ENCODE data around the gene AQP1. TPM values are rescaled to one million over a fixed set of nuclear protein-coding genes. Genes with fewer than 3 reads are reported as not detected.

AQP1 gene
- total and polyA plus RNA-seq, 10 of the 15 experiments (the other 5 are each of a cell fraction or from before 2014, with no cell fraction given): 0.03 to 0.64 TPM; not detected in 8

DNA sequence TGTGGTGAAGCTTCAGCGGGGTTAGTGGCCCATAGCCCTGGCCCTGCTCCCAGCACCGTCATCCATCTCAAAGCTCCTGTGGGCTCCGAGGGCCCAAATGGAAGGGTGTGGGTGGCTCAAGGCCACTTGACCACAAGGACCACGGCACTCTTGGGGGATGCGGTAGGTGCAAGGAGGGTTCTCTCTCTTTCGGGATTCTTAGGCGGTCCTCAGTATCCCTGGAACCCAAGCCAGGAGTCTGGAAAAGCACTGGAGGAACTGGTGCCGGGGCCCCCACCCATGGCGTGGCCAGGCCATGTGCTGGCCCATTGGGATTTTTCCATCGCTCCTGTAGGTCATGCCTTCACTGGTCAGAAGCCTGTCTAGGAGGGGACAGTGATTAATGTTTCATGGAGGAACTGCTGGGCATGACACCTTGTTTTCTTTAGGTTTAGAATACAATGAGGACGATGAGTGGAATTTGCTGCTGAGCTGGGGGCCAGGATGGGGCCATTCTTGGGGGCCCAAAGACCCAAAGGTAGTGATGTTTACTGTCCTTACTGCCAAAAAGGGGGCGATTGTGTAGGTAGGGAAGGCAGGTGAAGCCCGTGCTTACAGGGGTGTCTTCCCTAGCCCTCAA lies 16.7 kb downstream of the AQP1 start (continued):
- no peak for TF ChIP-seq PAX8 (IDR thresholded peaks at IDR 0.05)
- no peak for TF ChIP-seq MYC (IDR thresholded peaks at IDR 0.05; ENCODE audit: insufficient read depth, insufficient read length, insufficient replicate concordance, low read length, severe bottlenecking)

- no peak overlapping the region for H3K9ac ChIP-seq (ENCODE audit: control insufficient read depth, insufficient read depth, low read length)
- POLR2A ChIA-PET: no interaction called here
- no peak overlapping the region for H2AFZ ChIP-seq (ENCODE audit: control insufficient read depth, low read depth, low read length)
- no TSS peak for BruUV-seq (replicated peaks)
- SMC1A ChIA-PET (ENCODE audit: uncharacterized antibody, unreplicated experiment): interaction anchor here (0.6 to 2.6 kb wide), 2 partner anchors 9 to 135 kb away, joined by 4 to 10 read pairs; no protein-coding TSS in a partner anchor
- H3K4me1 ChIP-seq (ENCODE audit: control insufficient read depth, insufficient read depth, low read length): no peaks in the 10 kb centered on the region
- no peaks in the 10 kb centered on the region for H3K79me2 ChIP-seq (ENCODE audit: control insufficient read depth, insufficient read depth, low read length)
- no peak for FAIRE-seq
- CTCF ChIA-PET: interaction anchor here (0.9 to 3.2 kb wide), 3 partner anchors 9 to 192 kb away, joined by 3 to 17 read pairs (median 3); no protein-coding TSS in a partner anchor
- H4K20me1 ChIP-seq (ENCODE audit: control insufficient read depth, insufficient read depth): no peaks in the 10 kb centered on the region
- in situ Hi-C loops (cut with MboI): no loop called here
- DNase-seq (ENCODE audit: low read depth, low spot score): no peak
- no peak for ATAC-seq
- H3K36me3 ChIP-seq (ENCODE audit: control insufficient read depth in 2 of 2, insufficient read depth in 2 of 2, low read length in 1 of 2): no peaks in the 10 kb centered on the region
- RAD21 ChIA-PET (ENCODE audit: unreplicated experiment): no interaction called here
- no peak for TF ChIP-seq ETV6 (conservative IDR thresholded peaks at IDR 0.05 in 1 of 2, IDR thresholded peaks at IDR 0.05 in 1 of 2; ENCODE audit: borderline replicate concordance in 1 of 2, low read depth in 1 of 2)
- H3K4me3 ChIP-seq: no peak overlapping the region
- peaks cover 0 to 6% of the 10 kb centered on the region in 2 experiments; a peak in 3 of 4 replicates for H3K27me3 ChIP-seq (replicated peaks in 1 of 2; ENCODE audit: control insufficient read depth in 2 of 2, insufficient read depth in 2 of 2, low read length in 1 of 2)
- no peaks in the 10 kb centered on the region; the same call in 2 of the 3 replicates for H3K9me3 ChIP-seq (replicated peaks; ENCODE audit: control insufficient read depth, insufficient read depth, low read length)
- no peak overlapping the region for H3K27ac ChIP-seq (ENCODE audit: control insufficient read depth, insufficient read depth)
- no peak overlapping the region for H3K4me2 ChIP-seq (ENCODE audit: control insufficient read depth, insufficient read depth)
- 18% methylated on average over 4 of the region's 4 CpGs for WGBS (ENCODE audit: insufficient coverage, insufficient replicate concordance, low lambda C conversion rate, missing lambda C conversion rate)
- intact Hi-C loops (cut with micrococcal nuclease; ENCODE audit: unreplicated experiment): no loop called here
These were observed 18.0 kb downstream of the AQP1 start for GRCh38 chr7:30929686-30930085.

DNA sequence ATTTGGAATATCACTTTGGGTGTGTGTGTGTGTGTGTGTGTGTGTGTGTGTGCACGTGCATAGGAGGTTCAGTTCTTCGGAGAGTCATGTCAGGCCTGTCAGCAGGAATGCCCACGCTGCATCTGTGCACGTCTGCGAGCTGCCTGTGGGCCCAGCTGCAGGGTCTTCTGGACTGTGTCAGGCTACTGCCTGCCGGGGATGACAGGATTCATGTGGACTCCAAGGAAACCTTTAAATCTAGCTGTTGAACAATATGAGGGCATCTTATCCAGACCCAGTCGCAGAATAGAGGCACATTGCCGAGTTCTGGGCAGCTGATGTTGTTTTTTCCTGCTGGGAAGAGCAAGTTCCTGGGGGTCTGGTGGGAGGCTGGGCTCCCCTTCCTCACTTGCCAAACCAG lies 19.0 kb downstream of the AQP1 start:
- ChIA-PET CTCF (interaction anchor here (0.8 to 3.2 kb wide), 3 partner anchors 8 to 53 kb away, joined by 3 to 17 read pairs (median 4); no protein-coding TSS in a partner anchor), POLR2A (no interaction called here), RAD21 (ENCODE audit: unreplicated experiment) (no interaction called here), SMC1A (ENCODE audit: uncharacterized antibody, unreplicated experiment) (interaction anchor here (0.7 to 2.6 kb wide), 2 partner anchors 8 to 13 kb away, joined by 3 to 10 read pairs; no protein-coding TSS in a partner anchor)
- in situ Hi-C loops (cut with MboI): no loop called here
- intact Hi-C loops (cut with micrococcal nuclease; ENCODE audit: unreplicated experiment): no loop called here
- ATAC-seq (no peak), DNase-seq (ENCODE audit: low read depth, low spot score) (no peak), FAIRE-seq (no peak)
- Histone ChIP-seq H4K20me1 (ENCODE audit: control insufficient read depth, insufficient read depth) (no peaks in the 10 kb centered on the region), H3K9ac (ENCODE audit: control insufficient read depth, insufficient read depth, low read length) (no peak overlapping the region), H3K36me3 (ENCODE audit: control insufficient read depth in 2 of 2, insufficient read depth in 2 of 2, low read length in 1 of 2) (no peaks in the 10 kb centered on the region), H3K4me3 (no peak overlapping the region), H3K4me2 (ENCODE audit: control insufficient read depth, insufficient read depth) (no peak overlapping the region), H3K27ac (ENCODE audit: control insufficient read depth, insufficient read depth) (no peak overlapping the region), H3K27me3 (replicated peaks in 1 of 2; ENCODE audit: control insufficient read depth in 2 of 2, insufficient read depth in 2 of 2, low read length in 1 of 2) (peaks cover 0 to 6% of the 10 kb centered on the region in 2 experiments; a peak in 3 of 4 replicates), H3K9me3 (replicated peaks; ENCODE audit: control insufficient read depth, insufficient read depth, low read length) (no peaks in the 10 kb centered on the region; the same call in 2 of the 3 replicates), H2AFZ (ENCODE audit: control insufficient read depth, low read depth, low read length) (no peak overlapping the region), H3K4me1 (ENCODE audit: control insufficient read depth, insufficient read depth, low read length) (no peaks in the 10 kb centered on the region), H3K79me2 (ENCODE audit: control insufficient read depth, insufficient read depth, low read length) (no peaks in the 10 kb centered on the region)
- no peak for TF ChIP-seq MEF2B (IDR thresholded peaks at IDR 0.05; ENCODE audit: partially characterized antibody, poor library complexity, severe bottlenecking)
- whole genome bisulfite sequencing (ENCODE audit: insufficient coverage, insufficient replicate concordance, low lambda C conversion rate, missing lambda C conversion rate): 25% methylated on average over 8 of the region's 8 CpGs
- no TSS peak for BruUV-seq (replicated peaks)
